Measurements from ENCODE around the gene TMEM272.

- TF ChIP-seq CTCF (IDR thresholded peaks at IDR 0.05) (no peak), POLR2A (IDR thresholded peaks at IDR 0.05; ENCODE audit: low read depth) (no peak)
Observed at GRCh38 chr13:51892657-51893056, 47.7 kb upstream of the TMEM272 start.

Data from esophagus muscularis mucosa (tissue), 3 donors.